HCT116 (cell line): Measurements from ENCODE around the gene FAM98C. TPM values are rescaled to one million over a fixed set of nuclear protein-coding genes. Genes with fewer than 3 reads are reported as not detected.

Experiments
- ATAC-seq: fragments of 200-7000 bp; cut with Tn5 transposase; 2 replicates; pipeline ENCODE4 v1.9.1; 2020; ENCODE audit warnings: mild to moderate bottlenecking, moderate library complexity
- BruUV-seq: library from RNA; stranded (reverse); fragments of 400-500 nt; replicated peaks from 2 replicates; lab custom pipeline; 2021; lab: Mats Ljungman, UMichigan
- CTCF ChIA-PET: fragments of 300-600 bp; sonication (Branson Sonifier 250); formaldehyde crosslinking; loops from one replicate; lab custom pipeline; 2021; ENCODE audit warnings: antibody characterized with exemption; lab: Charles Lee
- POLR2A ChIA-PET: fragments of 300-600, 350-600 bp; sonication (Branson Sonifier 250); formaldehyde crosslinking; loops from one replicate; lab custom pipeline; 2021; ENCODE audit warnings: antibody characterized with exemption; lab: Charles Lee
- RAD21 ChIA-PET, 2 experiments: fragments of 300-600 bp; sonication (Branson Sonifier 250); formaldehyde crosslinking; loops; one replicate each; lab custom pipeline; 2023; ENCODE audit warnings: low total read pairs in 2 of 2; ENCODE audit not compliant: uncharacterized antibody in 2 of 2, unreplicated experiment in 2 of 2, low non-redundant PET in 1 of 2; lab: Charles Lee
- DNase-seq: peaks from one replicate; pipeline ENCODE4 v3.0.0-alpha.2; 2010; ENCODE audit warnings: low read depth, low spot score
- H2AFZ ChIP-seq: fragments of 200-600 bp; shearing (Covaris generic), sonication (generic); 2 replicates; pipeline ENCODE4 v1.6.1; 2017; ENCODE audit warnings: low read depth, mixed run types, mixed read lengths, antibody characterized with exemption, low read length; ENCODE audit not compliant: poor library complexity, severe bottlenecking
- H3K27ac ChIP-seq: 2 replicates; pipeline ENCODE4 v1.5.1; 2012; ENCODE audit warnings: low read depth, low read length
- H3K27me3 ChIP-seq: fragments of 200-600 bp; sonication (generic); 2 replicates; pipeline ENCODE4 v1.6.1; 2016; ENCODE audit warnings: mixed run types, low read length, mixed read lengths; ENCODE audit not compliant: insufficient read depth
- H3K36me3 ChIP-seq, 2 experiments: fragments of 200-500 bp in 1 of 2; fragments of 200-600 bp in 1 of 2; sonication (Bioruptor generic) in 1 of 2; sonication (generic) in 1 of 2; 2 replicates each; pipeline versions ENCODE4 v1.5.1 to v1.6.1; 2014 to 2016; ENCODE audit warnings: low read length in 2 of 2, inconsistent platforms in 1 of 2, mixed read lengths in 1 of 2, mixed run types in 1 of 2; ENCODE audit not compliant: insufficient read depth in 2 of 2, control insufficient read depth in 1 of 2
- H3K4me1 ChIP-seq, 2 experiments: fragments of 200-600 bp in 1 of 2; sonication (generic) in 1 of 2; 2 replicates each; pipeline versions ENCODE4 v1.5.1 to v1.6.1; 2012 to 2017; ENCODE audit warnings: low read length in 2 of 2, inconsistent platforms in 1 of 2, mild to moderate bottlenecking in 1 of 2, mixed read lengths in 1 of 2, mixed run types in 1 of 2, moderate library complexity in 1 of 2; ENCODE audit not compliant: insufficient read depth in 2 of 2, control insufficient read depth in 1 of 2
- H3K4me2 ChIP-seq: fragments of 200-600 bp; sonication (generic); 2 replicates; pipeline ENCODE4 v1.6.1; 2017; ENCODE audit warnings: mixed run types, low read length, mixed read lengths
- H3K4me3 ChIP-seq, 2 experiments: fragments of 200-600 bp in 1 of 2; sonication (generic) in 1 of 2; replicated peaks in 1 of 2; 2 replicates each; pipeline ENCODE4 v1.5.1; 2011 to 2016; ENCODE audit warnings: low read length in 2 of 2, control low read depth in 1 of 2, low read depth in 1 of 2, mild to moderate bottlenecking in 1 of 2, mixed read lengths in 1 of 2, mixed run types in 1 of 2
- H3K79me2 ChIP-seq: fragments of 200-600 bp; sonication (generic); 2 replicates; pipeline ENCODE4 v1.6.1; 2017; ENCODE audit warnings: mild to moderate bottlenecking, mixed run types, low read length, moderate library complexity, mixed read lengths; ENCODE audit not compliant: insufficient read depth
- H3K9ac ChIP-seq: fragments of 200-600 bp; sonication (generic); 2 replicates; pipeline ENCODE4 v1.6.1; 2016; ENCODE audit warnings: low read length, mixed read lengths
- H3K9me2 ChIP-seq: fragments of 200-600 bp; sonication (generic), shearing (Covaris generic); 2 replicates; pipeline ENCODE4 v1.6.1; 2017; ENCODE audit warnings: mixed run types, mild to moderate bottlenecking, moderate library complexity; ENCODE audit not compliant: insufficient read depth
- H3K9me3 ChIP-seq, 2 experiments: fragments of 200-500 bp in 1 of 2; fragments of 200-600 bp in 1 of 2; sonication (Bioruptor generic) in 1 of 2; sonication (generic) in 1 of 2; 2 replicates each; pipeline ENCODE4 v1.6.1; 2014 to 2017; ENCODE audit warnings: low read length in 2 of 2, mixed read lengths in 2 of 2, inconsistent platforms in 1 of 2, low read depth in 1 of 2, mild to moderate bottlenecking in 1 of 2, mixed run types in 1 of 2, moderate library complexity in 1 of 2; ENCODE audit not compliant: control insufficient read depth in 1 of 2, insufficient read depth in 1 of 2
- H4K20me1 ChIP-seq: fragments of 200-600 bp; sonication (generic), shearing (Covaris generic); 2 replicates; pipeline ENCODE4 v1.6.1; 2017; ENCODE audit warnings: mixed run types, mild to moderate bottlenecking, moderate library complexity; ENCODE audit not compliant: insufficient read depth
- CTCF ChIP-seq, 3 experiments: fragments of 200-600 bp in 1 of 3; sonication (generic) in 1 of 3; IDR thresholded peaks in 2 of 3; conservative IDR thresholded peaks in 1 of 3; 2 replicates each; pipeline ENCODE4 v1.5.1; 2012 to 2017; ENCODE audit warnings: low read depth in 2 of 3, low read length in 2 of 3, antibody characterized with exemption in 1 of 3, borderline replicate concordance in 1 of 3, control low read depth in 1 of 3, mild to moderate bottlenecking in 1 of 3, mixed read lengths in 1 of 3, mixed run types in 1 of 3, moderate library complexity in 1 of 3; ENCODE audit not compliant: insufficient read depth in 1 of 3
- SRF ChIP-seq: IDR thresholded peaks from 2 replicates; pipeline ENCODE4 v1.6.1; 2012; ENCODE audit warnings: low read depth
- ZBTB33 ChIP-seq: IDR thresholded peaks from 2 replicates; pipeline ENCODE4 v1.6.1; 2011; ENCODE audit warnings: mild to moderate bottlenecking, low read length, moderate library complexity; ENCODE audit not compliant: insufficient replicate concordance; ENCODE audit errors: extremely low read depth
- ZNF274 ChIP-seq: fragments of 200-500 bp; sonication (Bioruptor generic); IDR thresholded peaks from 2 replicates; pipeline ENCODE4 v1.6.1; 2014; ENCODE audit warnings: mild to moderate bottlenecking, low read depth, low read length, inconsistent platforms
- intact Hi-C: fragments of 100-400 bp; cut with micrococcal nuclease; formaldehyde crosslinking; loops from 2 replicates; pipeline ENCODE4 v1.10.0; 2022
- total RNA-seq: library from RNA; stranded (reverse); gene quantifications from one replicate; pipeline ENCODE4 v1.2.1, GENCODE V29; 2021; ENCODE audit not compliant: unreplicated experiment

The FAM98C gene
- total RNA-seq, 1 experiment from 2014 or later: 33.8 TPM

GRCh38 chr19:38394488-38394887 is 8.4 kb upstream of the FAM98C start:
- no TSS peak for BruUV-seq

More at GRCh38 chr19:38394488-38394887, 8.4 kb upstream of the FAM98C start:
- Histone ChIP-seq H3K9me2 (no peaks in the 10 kb centered on the region), H3K9me3 (no peaks in the 10 kb centered on the region), H2AFZ (no peak overlapping the region), H3K4me2 (no peak overlapping the region), H3K4me1 (peaks cover 4 to 25% of the 10 kb centered on the region in 2 experiments; a peak in 3 of 4 replicates), H3K79me2 (no peaks in the 10 kb centered on the region), H3K27me3 (no peaks in the 10 kb centered on the region), H3K4me3 (no peak overlapping the region), H3K36me3 (no peaks in the 10 kb centered on the region; a peak in 1 of 4 replicates), H3K27ac (no peak overlapping the region), H4K20me1 (no peaks in the 10 kb centered on the region), H3K9ac (no peak overlapping the region)
- DNase-seq (no peak), ATAC-seq (no peak)
- POLR2A ChIA-PET: no interaction called here
- RAD21 ChIA-PET: no interaction called here
- intact Hi-C loops: no loop called here
- CTCF ChIA-PET: interaction anchor here (4.0 kb wide), 1 partner anchor 8 kb away, joined by 18 read pairs; the partner anchor contains the start of gene FAM98C
- TF ChIP-seq ZBTB33 (no peak), ZNF274 (no peak), CTCF (IDR thresholded peaks at IDR 0.05 in 2 of 3, conservative IDR thresholded peaks at IDR 0.05 in 1 of 3; ENCODE audit: borderline replicate concordance in 1 of 3, insufficient read depth in 1 of 3, low read depth in 2 of 3, low read length in 2 of 3) (no peak), SRF (no peak)
